Measurements from ENCODE around the gene SFRP4. TPM values are rescaled to one million over a fixed set of nuclear protein-coding genes. Genes with fewer than 3 reads are reported as not detected.

The SFRP4 gene
- total RNA-seq (2021) = not detected in 2 replicates
- long read RNA-seq = 0 reads

GRCh38 chr7:37916673-37917660 lies at the start of gene SFRP4:
SFRP4 (minus strand) TSS chr7:37916817; CDS start chr7:37916537, 280 bp downstream.
- Mint-ChIP-seq H3K4me1 (peaks cover 15 to 20% of the 10 kb centered on the region in 2 experiments), H3K27ac (no peak within 1 kb of the TSS), H3K9me3 (no peaks in the 10 kb centered on the region), H3K36me3 (ENCODE audit: insufficient read depth in 1 of 3, low read depth in 3 of 3) (no peaks in the 10 kb centered on the region), H3K4me3 (peak within 1 kb of the TSS; percentile 63 to 82), H3K27me3 (ENCODE audit: low read depth) (peaks cover 79% of the 10 kb centered on the region)
- Histone ChIP-seq H4K5ac (ENCODE audit: insufficient read length, low read depth, low read length) (no peak within 1 kb of the TSS), H3K9ac (ENCODE audit: extremely low read depth, insufficient read length, low read length) (no peak within 1 kb of the TSS), H3K27ac (ENCODE audit: insufficient read length, low read depth, low read length) (no peak within 1 kb of the TSS), H4K8ac (replicated peaks; ENCODE audit: insufficient read length, low read depth, low read length) (no peak within 1 kb of the TSS), H3K4me2 (ENCODE audit: insufficient read depth, insufficient read length, low read length) (peak within 1 kb of the TSS; percentile 35), H3K56ac (ENCODE audit: insufficient read length, low read depth, low read length) (no peak within 1 kb of the TSS), H3T11ph (ENCODE audit: low read length) (no peak within 1 kb of the TSS), H2BK5ac (ENCODE audit: insufficient read length, low read length) (no peak within 1 kb of the TSS), H2AFZ (ENCODE audit: low read length) (no peak within 1 kb of the TSS), H2AK5ac (ENCODE audit: insufficient read length, low read length) (no peak within 1 kb of the TSS), H3K9me3 (ENCODE audit: control insufficient read depth, low read depth, low read length) (no peaks in the 10 kb centered on the region), H3K23ac (ENCODE audit: insufficient read length, low read depth, low read length) (no peak within 1 kb of the TSS), H3K14ac (ENCODE audit: insufficient read depth, low read length) (no peak within 1 kb of the TSS), H3K4me1 (ENCODE audit: insufficient read depth, low read length) (no peaks in the 10 kb centered on the region), H3K79me2 (ENCODE audit: insufficient read depth, low read length) (no peaks in the 10 kb centered on the region), H3K18ac (ENCODE audit: insufficient read length, low read depth, low read length) (no peak within 1 kb of the TSS), H3K23me2 (ENCODE audit: insufficient read length, low read depth, low read length, poor library complexity, severe bottlenecking) (peaks cover 20% of the 10 kb centered on the region), H3K4ac (ENCODE audit: low read depth, low read length) (no peak within 1 kb of the TSS), H4K91ac (ENCODE audit: insufficient read length, low read depth, low read length) (no peak within 1 kb of the TSS), H3K79me1 (ENCODE audit: insufficient read depth, low read depth, low read length, poor library complexity, severe bottlenecking) (no peaks in the 10 kb centered on the region), H2BK120ac (ENCODE audit: low read depth, low read length, poor library complexity, severe bottlenecking) (no peak within 1 kb of the TSS), H3K27me3 (ENCODE audit: insufficient read depth, low read length) (peaks cover 12% of the 10 kb centered on the region; the same call in 1 of the 2 replicates), H2BK12ac (ENCODE audit: insufficient read length, low read depth, low read length) (no peak within 1 kb of the TSS), H2BK15ac (ENCODE audit: low read depth, low read length) (no peak within 1 kb of the TSS), H4K20me1 (ENCODE audit: control insufficient read depth, insufficient read depth, insufficient read length) (no peaks in the 10 kb centered on the region), H2BK20ac (ENCODE audit: low read depth, low read length, poor library complexity, severe bottlenecking) (no peak within 1 kb of the TSS)
- TF ChIP-seq CTCF (conservative IDR thresholded peaks at IDR 0.05) = peak; percentile 78
- WGBS (ENCODE audit: extremely low coverage, insufficient read length, low lambda C conversion rate) = no CpG with 5 or more reads among the region's 46 CpGs
- peak; percentile 67 for DNase-seq
